ENCODE results near the gene MYCBP2.

DNA sequence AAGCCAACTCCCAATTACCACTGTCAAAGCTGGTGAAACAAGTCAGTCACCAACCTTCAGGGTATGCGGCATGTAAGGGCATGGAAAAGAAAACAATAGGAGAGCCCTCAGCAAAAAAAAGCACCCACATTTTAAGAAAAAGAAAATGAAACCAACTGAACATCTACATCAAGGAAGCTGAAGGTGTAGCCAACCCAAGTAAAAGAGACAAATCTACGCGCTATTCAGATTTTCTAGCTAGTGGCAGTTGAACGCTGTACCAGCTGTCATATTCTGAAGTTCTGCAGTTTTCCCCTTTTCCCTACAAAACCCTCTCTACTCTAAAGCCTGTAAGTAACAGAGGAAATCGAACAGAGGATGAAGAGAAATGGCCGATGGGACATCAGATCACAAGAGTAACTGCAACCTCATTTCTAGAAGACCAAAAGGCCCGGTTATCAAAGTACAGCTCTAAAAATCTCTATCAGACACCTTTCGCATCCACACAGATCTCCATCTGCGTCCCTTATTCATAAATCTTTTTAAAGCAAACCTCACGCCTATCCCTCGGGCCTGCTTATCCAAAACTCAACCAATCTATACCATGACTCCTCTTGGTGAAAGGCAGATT, 1.4 kb downstream of the MYCBP2 start:
- TF ChIP-seq CTCF (conservative IDR thresholded peaks at IDR 0.05 in 1 of 2, IDR thresholded peaks at IDR 0.05 in 1 of 2; ENCODE audit: low read depth in 1 of 2, low read length in 2 of 2) (no peak), EZH2 (IDR thresholded peaks at IDR 0.05; ENCODE audit: low read length, missing control alignments) (no peak)

Data from fibroblast of lung (primary cell).